Anterior cingulate cortex (tissue), 58 donors: ENCODE measurements around the gene TAOK1.
"Not testable (repeated sequence)": the region's sequence is repeated elsewhere in the genome, so short reads cannot be mapped to it uniquely, and the experiment has no call there.

Experiments
- DNase-seq, 58 donors: peaks; one replicate each; lab custom pipeline; 2025; lab: John Stamatoyannopoulos, UW

TAOK1 gene

DNA sequence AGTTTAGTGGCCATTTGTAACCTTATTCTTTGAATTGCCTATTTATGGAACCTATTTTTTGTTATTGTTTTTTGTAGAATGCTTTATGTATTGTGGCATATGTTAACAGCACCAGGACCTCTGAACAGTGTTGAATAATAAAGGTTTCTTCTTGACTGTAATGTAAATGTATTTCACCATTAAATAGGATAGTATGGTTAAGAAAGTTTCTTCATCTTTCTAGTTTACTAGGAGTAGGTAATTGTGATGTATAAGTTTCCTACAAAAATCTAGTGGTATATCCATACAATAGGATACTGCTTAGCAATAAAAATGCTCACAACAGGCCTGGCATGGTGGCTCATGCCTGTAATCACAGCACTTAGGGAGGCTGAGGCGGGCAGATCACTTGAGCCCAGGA lies 52.3 kb downstream of the TAOK1 start:
- DNase-seq = no peak

DNA sequence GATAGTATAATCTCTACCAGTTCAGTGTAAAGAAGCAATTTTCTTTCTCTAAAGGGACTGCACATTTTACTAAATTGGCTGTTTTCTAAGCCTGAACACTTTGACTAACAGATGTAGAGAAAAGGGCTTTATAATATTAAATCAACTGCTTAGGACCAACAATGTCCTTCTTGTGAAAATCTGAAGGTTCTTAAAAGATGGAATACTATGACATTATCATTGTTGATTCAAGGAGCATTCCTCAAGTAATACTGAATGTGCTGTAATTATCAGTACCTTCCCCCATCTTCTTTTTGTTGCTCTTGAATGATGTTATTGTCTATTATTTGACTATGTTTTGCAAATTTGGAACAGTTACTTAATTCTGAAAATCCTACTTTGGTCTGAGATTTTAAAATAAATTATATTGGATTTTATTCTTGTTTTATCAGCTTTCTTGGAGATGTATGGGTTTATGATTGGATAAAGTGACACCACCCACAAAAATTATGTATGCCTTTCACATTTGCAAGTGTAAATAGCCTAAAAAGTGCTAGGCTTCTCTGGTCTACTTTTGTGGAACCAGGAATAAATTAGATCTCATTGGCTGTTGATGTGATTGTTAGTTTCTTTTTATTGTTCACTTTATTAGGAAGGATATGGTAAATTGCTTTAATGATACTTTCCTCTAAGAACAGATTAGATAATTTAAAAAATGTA lies 53.0 kb downstream of the TAOK1 start:
- no peak for DNase-seq

DNA sequence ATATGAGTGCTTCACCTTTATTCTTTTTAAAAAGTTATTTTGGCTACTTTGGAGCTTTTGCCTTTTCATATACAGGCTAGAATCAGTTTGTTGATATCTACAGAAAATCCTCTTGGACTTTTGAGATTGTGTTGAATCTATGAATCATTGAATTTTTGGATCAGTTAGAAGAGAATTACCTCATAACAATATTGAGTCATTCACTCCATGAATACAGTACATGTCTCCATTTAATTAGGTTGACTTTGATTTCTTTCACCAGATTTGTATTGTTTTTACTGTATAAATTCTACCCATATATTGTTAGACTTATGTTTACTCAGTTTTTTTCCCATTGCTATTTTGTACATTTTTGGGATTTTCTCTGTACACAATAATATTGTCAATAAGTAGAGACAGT lies 54.4 kb downstream of the TAOK1 start:
- DNase-seq = no peak

DNA sequence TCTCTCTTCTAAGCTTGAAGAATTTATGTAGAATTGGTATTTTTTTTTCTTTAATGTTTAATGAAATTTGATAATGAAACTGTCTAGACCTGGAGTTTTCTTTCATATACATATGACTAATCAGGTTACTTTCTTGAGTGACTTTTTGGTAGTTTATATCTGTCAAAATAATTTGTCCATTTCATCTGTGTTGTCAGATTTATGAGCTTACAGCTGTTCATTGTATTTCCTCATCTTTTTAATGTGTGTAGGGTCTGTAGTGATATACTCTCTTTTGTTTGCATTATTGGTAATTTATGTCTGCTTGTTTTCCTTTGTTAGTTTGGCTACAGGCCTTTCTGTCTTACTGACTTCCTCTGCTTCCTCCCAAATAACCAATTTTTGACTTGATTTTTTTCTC lies 55.7 kb downstream of the TAOK1 start:
- no peak for DNase-seq

DNA sequence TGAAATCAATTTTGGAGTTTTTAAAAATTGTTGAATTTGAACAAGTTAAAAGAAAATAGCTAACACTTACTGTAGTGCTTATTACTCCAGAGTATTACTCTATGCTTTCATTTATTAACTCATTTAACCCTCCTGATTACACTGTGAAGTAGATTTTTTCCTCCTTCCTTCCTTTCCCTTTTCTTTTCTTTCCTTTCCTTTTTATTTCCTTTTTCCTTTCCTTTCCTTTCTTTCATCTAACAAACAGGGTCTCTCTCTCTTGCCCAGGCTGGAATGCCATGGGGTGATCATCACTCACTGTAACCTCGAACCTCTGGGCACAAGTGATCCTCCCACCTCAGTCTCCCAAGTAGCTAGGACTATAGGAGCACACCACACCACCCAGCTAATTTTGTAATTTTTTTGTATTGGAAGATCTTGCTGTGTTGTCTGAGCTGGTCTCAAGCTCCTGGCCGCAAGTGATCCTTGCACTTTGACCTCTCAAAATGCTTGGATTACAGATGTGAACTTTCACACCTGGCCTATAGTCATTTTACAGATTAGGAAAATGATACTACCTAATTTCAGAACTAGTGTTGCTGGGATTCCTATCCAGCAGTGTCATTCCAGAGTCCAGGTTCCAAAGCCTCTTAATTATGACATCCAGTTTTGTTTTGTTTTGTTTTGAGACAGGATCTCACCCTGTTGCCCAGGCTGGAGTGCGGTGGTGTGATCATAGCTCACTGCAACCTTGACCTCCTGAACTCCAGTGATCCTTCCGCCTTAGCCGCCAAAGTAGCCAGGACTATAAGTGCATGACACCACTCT lies 59.9 kb downstream of the TAOK1 start:
- DNase-seq = no peak

DNA sequence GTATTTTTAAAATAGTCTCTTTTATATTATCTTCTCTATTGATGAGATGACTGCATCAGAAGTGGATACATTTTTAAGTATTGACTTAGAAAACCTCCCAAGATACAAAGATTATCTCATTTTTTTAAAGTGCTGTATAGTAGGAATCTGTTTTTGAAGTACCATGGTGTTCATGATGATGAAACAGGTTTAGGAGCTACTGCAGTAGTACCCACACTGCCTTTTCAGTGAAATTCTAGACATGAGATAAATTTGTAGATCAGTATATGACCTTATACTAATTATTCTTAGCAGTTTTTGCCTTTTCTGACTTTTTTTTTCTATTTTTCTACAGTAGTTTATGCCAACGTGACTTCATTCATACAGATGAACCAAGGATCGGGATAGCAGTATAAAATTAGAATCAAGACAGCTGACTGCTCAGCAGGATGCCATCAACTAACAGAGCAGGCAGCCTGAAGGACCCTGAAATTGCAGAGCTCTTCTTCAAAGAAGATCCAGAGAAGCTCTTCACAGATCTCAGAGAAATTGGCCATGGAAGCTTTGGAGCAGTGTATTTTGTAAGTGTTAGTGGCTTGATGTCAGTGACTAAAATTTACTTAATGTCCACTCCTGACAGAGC lies 61.1 kb downstream of the TAOK1 start:
- no peak for DNase-seq

DNA sequence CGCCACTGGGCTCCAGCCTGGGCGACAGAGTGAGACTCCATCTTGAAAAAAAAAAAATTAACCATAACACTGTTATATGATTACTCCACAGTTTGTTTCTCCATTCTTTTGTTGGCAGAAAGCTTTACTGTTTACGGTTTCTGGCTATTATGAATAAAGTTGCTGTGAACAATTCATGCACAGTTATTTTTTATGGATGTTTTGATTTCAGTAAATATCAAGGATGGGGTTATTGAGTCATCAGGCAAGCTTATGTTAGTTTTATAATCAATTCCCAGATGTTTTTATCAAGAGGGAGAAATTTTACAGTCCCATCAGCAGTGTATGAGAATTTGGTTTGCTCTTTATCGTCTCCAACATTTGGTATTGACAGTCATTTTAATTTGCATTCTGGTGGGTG lies 67.9 kb downstream of the TAOK1 start:
- no peak for DNase-seq

DNA sequence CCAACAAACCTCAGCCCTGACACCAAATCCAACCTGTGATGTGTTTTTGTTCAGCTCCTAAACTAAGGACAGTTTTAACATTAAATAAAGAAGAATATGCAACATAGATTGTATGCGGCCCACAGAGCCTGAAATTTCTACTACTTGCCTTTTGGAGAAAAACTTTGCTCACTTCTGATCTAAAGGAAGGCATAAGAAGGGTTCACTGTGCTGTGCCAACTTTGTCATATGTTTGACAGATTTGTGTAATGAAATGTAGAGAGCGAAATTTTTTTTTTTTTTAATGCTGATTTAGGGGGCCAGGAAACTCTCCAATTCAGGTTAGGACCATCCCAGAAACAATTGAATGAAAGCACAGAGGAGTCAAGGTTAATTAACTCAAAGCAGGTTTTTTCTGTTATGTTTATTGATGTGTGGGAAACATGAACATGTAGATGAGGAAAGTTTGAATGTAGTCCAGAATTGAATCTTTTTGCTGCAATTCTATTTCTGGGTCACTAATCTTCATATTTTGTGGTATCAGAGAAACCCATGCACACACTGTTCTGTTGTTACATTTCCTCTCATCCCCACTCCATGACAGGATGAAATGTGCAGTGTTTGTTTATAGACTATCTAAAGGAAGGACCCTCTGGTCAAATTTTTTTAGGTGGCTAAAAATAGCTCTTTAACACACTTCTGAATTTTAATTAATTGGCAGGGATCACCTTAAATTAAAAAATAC lies 71.5 kb downstream of the TAOK1 start:
- DNase-seq = no peak

DNA sequence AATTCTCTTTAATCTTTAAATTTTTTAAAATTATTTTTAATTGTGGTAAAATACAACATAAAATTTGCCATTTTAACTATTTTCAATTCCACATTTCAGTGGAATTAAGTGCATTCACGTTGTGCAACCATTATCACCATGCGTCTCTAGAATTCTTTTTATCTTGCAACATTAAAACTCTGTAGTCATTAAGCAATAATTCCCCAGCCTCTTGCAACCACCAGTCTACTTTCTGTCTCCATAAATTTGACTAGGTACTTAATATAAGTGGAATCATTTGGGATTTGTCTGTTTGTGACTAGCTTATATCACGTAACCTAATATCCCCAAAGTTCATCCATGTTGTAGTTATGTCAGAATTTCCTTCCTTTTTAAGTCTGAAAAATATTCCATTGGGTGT lies 79.1 kb downstream of the TAOK1 start:
- DNase-seq = no peak

DNA sequence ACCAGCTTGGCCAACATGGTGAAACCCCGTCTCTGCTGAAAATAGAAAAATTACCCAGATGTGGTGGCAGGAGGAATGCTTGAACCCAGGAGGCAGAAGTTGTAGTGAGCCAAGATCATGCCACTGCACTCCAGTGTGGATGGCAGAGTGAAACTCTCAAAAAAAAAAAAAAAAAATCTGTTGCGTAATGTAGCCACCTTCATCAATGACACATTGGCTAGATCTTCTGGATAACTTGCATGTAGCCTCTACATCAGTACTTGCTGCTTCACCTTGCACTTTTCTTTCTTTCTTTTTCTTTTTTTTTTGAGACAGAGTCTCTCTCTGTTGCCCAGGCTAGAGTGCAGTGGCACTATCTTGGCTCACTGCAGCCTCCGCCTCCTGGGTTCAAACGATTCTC lies 83.3 kb downstream of the TAOK1 start:
- not testable (repeated sequence) for DNase-seq

DNA sequence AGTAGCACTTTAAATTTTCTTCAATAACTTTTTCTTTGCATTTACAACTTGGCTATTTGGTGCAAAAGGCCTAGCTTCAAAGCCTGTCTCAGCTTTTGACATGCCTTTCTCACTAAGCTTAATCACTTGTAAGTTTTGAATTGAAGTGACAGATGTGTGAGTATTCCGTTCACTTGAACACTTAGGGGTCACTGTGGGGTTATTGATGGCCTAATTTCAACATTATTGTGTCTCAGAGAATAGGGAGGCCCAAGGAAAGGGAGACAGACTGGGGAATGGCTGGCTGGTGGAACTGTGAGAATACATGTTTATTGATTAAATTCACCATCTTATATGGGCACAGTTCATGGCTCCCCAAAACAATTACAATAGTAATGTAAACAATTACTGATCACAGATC lies 84.1 kb downstream of the TAOK1 start:
- DNase-seq = no peak

DNA sequence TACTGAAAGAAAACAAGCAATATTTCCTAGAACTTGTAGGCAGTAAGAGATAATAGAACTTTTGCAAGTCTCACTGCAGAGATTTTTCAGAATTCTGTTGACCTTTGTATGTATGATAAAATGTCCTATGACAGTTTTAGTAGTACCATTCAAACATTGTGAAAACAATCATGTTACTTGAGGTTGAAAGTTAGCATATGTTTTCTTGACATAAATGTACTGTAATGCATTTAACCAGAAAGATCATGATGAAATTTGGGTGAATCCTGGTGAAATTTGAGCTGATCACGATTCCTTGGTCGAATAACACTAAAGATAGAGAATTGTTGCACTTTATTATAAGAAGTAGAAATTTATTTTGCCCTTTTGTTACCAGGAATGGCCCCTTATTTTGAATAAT lies 85.7 kb downstream of the TAOK1 start:
- no peak for DNase-seq

DNA sequence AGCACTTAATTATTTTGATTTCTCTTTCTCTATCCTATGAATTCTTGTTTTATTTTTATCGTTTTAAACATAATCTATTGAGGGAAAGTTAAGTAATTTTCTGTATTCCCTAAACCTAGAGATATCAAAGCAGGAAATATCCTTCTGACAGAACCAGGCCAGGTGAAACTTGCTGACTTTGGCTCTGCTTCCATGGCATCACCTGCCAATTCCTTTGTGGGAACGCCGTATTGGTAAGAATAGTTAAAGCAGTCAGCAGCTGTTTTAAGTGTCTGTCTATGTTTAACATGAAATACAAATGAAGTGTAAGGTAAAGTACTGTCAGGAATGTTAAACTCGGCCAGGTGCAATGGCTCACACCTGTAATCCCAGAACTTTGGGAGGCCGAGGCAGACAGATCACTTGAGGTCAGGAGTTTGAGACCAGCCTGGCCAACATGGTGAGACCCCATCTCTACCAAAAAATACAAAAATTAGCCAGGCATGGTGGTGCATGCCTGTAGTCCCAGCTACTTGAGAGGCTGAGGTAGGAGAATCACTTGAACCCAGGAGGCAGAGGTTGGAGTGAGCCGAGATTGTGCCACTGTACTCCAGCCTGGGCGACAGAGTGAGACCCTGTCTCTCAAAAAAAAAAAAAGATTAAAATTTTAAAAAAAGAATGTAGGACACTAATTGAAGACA lies 90.2 kb downstream of the TAOK1 start:
- not testable (repeated sequence) for DNase-seq

DNA sequence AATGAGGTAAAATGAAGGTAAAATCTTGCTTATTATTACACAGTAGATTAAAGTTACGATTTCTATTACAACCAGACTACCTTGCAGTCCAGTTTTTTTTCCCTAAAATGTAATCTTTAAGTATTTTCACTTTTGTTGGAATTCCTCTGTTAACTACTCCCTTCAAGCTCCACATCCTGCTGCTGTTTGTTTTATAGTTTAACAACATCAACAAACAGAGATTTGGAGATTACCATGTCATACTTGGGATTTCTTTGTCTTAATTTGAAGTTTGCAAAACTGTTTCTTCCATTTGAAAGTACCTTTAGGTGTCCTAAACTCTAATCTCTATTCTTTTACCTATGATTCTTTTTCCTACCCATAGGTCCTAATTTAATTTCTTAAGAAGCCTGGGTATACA lies 93.3 kb downstream of the TAOK1 start:
- DNase-seq = no peak

DNA sequence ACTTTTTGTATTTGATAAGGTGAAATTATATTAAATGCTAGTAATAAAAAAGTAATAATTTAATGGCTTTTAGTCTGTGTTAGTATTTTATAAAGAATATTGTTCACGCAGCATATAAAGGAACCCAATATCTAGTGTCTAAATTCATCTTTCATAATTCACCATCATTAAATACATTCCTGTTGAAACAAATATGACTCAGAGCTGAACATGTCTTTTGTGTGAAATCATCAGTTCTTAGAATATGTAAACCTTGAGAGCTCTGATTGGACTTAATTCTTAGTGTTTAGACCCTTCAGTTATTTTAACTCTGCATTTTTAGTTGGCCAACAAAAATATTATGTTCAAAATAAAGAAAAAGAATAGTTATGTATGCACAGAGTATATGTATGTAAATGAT lies 104.8 kb downstream of the TAOK1 start:
- DNase-seq = no peak

DNA sequence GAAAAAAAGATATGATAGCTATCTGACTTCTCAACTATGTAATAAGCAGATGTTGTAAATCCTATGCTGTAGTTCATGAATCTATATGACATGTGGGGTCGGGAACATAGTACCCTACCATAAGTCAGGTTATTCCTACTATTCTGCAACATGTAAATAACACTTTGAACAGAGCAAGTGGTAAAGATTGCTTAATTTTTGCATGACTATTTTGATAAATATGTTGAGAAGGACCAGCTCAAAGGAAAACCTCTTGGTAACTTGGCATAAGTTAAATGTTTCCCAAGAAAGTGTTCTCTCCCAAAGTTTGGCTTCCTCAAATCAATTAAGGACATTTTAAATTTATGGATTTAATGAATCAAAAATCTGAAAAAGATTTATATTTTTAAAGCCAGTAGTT lies 114.5 kb downstream of the TAOK1 start:
- no peak for DNase-seq

DNA sequence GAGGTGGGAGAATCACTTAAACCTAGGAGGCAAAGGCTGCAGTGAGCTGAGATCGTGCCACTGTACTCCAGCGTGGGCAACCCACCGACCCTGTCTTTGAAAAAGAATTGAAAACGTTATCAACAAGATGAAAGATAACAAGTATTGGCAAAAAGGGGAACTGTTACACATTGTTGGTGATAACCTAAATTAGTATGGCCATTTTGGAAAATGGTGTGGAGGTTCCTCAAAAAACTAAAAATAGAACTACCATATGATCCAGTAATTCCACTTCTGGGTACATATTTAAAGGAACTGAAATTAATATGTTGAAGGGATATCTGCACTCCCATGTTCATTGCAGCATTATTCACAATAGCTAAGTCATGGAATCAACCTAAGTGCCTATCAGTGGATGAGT lies 115.7 kb downstream of the TAOK1 start:
- DNase-seq = no peak

DNA sequence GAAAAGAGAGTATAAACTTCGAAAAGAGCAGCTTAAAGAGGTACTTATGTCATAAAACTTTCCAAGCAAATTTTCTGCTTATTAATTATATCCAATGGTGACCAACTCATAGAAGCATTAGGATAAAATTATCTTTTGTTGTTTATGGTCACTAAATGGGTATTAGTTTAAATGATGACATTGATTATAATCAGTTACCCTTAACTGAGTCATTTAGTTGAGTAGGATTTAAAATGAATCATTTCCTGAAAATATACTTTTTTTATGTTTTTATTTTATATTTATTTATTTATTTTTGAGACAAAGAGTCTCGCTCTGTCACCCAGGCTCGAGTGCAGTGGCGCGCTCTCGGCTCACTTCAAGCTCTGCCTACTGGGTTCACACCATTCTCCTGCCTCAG lies 120.8 kb downstream of the TAOK1 start:
- no peak for DNase-seq

DNA sequence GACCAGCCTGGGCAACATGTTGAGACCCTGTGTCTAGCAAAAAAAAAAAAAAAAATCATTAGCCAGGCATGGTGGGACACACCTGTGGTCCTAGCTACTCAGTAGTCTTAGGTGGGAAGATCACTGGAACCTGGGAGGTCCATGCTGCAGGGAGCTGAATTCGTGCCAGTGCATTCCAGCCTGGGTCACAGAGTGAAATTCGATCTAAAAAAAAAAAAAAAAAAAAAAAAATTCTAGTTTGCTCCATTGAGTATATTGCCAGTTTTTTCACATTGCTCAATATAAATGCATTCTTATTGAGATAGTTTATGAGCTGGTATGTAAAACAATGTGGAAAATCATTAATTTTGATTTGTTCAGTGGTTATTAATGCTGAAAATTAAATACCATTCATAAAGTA lies 124.6 kb downstream of the TAOK1 start:
- DNase-seq = no peak

DNA sequence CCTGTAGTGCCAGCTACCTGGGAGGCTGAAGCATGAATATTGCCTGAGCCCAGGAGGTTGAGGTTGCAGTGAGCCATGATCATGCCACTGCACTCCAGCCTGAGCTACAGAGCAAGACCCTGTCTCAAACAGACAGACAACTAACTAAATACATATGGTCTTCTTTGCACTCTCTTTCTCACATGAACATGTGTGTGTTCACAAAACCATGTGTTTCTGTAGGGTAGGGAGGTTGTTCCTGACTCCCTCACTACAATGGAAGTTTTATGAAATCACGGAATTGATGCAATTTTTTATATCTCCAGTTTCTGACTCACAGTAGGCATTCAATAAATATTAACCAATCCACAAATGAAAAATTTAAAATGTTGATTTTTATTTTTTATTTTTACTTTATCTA lies 128.2 kb downstream of the TAOK1 start:
- DNase-seq = no peak

DNA sequence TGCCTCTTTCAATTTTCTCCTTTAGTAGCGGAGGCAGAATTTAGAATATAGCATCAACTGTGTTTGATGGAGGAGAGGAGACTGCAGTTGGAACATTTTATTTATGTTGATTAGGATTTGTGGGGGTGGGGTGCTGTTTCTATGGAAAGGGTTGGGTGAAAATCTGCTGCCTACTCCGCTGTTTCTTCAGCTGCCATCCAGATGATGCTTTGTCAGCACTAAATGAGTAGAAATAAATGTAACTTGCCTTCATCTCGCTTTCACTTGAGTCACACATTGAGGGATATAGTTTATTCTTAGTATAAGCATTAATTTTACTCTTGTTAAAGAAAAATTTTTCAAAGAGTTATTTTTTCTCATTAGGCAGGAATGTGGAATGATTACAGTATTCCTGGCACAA lies 134.5 kb downstream of the TAOK1 start:
- DNase-seq = peak in 6 of 58 donors; percentile 1 to 17 (median 4)
